GM18951 (cell line): ENCODE data around the gene CCNYL1.

Experiments used
- POLR2A ChIP-seq: IDR thresholded peaks from 4 replicates; pipeline ENCODE4 v1.6.1; 2011; ENCODE audit warnings: mild to moderate bottlenecking; ENCODE audit not compliant: insufficient read length, insufficient read depth; ENCODE audit errors: extremely low read depth
- in situ Hi-C: fragments of 300-500 bp; cut with MboI; formaldehyde crosslinking; loops from one replicate; pipeline ENCODE4 v1.12.0; 2022; ENCODE audit warnings: low sequenced_read_pairs, mixed read lengths, inconsistent platforms; ENCODE audit not compliant: unreplicated experiment

The CCNYL1 gene

GRCh38 chr2:207787017-207787416 is 75.6 kb downstream of the CCNYL1 start:
- in situ Hi-C loops: no loop called here
- no peak for TF ChIP-seq POLR2A

GRCh38 chr2:207787800-207788199 is 76.4 kb downstream of the CCNYL1 start:
- in situ Hi-C loops: no loop called here

GRCh38 chr2:207790898-207791297 is 79.5 kb downstream of the CCNYL1 start:
- no peak for TF ChIP-seq POLR2A
- in situ Hi-C loops: no loop called here

More at GRCh38 chr2:207787800-207788199, 76.4 kb downstream of the CCNYL1 start:
- no peak for TF ChIP-seq POLR2A

- TF ChIP-seq POLR2A: no peak
- in situ Hi-C loops: no loop called here
These were observed 80.3 kb downstream of the CCNYL1 start for GRCh38 chr2:207791579-207792243.

GRCh38 chr2:207792244-207792785 is 80.9 kb downstream of the CCNYL1 start:
- no peak for TF ChIP-seq POLR2A
- in situ Hi-C loops: no loop called here

GRCh38 chr2:207796585-207797350 is 85.3 kb downstream of the CCNYL1 start:
- TF ChIP-seq POLR2A: no peak
- in situ Hi-C loops: no loop called here

GRCh38 chr2:207801259-207801658 is 89.8 kb downstream of the CCNYL1 start:
- TF ChIP-seq POLR2A: no peak
- in situ Hi-C loops: no loop called here

GRCh38 chr2:207802650-207803049 is 91.2 kb downstream of the CCNYL1 start:
- in situ Hi-C loops: no loop called here
- TF ChIP-seq POLR2A: no peak
